Measurements from ENCODE around the gene TGFBRAP1.

The TGFBRAP1 gene

GRCh38 chr2:105274046-105274445, 55.5 kb downstream of the TGFBRAP1 start:
- TF ChIP-seq CTCF (conservative IDR thresholded peaks at IDR 0.05; ENCODE audit: low read length), result no peak
- no peak for DNase-seq (ENCODE audit: low read depth)
- H3K4me3 ChIP-seq (ENCODE audit: low read length), result no peak overlapping the region

GRCh38 chr2:105272176-105272575, 57.4 kb downstream of the TGFBRAP1 start:
- no peak for DNase-seq (ENCODE audit: low read depth)
- H3K4me3 ChIP-seq (ENCODE audit: low read length), result no peak overlapping the region
- TF ChIP-seq CTCF (conservative IDR thresholded peaks at IDR 0.05; ENCODE audit: low read length), result no peak

GRCh38 chr2:105271393-105272045, 58.0 kb downstream of the TGFBRAP1 start:
- DNase-seq (ENCODE audit: low read depth), result no peak
- no peak for TF ChIP-seq CTCF (conservative IDR thresholded peaks at IDR 0.05; ENCODE audit: low read length)
- H3K4me3 ChIP-seq (ENCODE audit: low read length), result no peak overlapping the region

GRCh38 chr2:105269426-105269825, 60.1 kb downstream of the TGFBRAP1 start:
- no peak for DNase-seq (ENCODE audit: low read depth)
- H3K4me3 ChIP-seq (ENCODE audit: low read length), result no peak overlapping the region
- TF ChIP-seq CTCF (conservative IDR thresholded peaks at IDR 0.05; ENCODE audit: low read length), result no peak

GRCh38 chr2:105262651-105263091, 66.9 kb downstream of the TGFBRAP1 start:
- DNase-seq (ENCODE audit: low read depth), result peak; percentile 18
- TF ChIP-seq CTCF (conservative IDR thresholded peaks at IDR 0.05; ENCODE audit: low read length), result no peak

GRCh38 chr2:105261061-105261460, 68.5 kb downstream of the TGFBRAP1 start:
- no peak overlapping the region for H3K4me3 ChIP-seq (ENCODE audit: low read length)
- DNase-seq (ENCODE audit: low read depth), result peak; percentile 96
- TF ChIP-seq CTCF (conservative IDR thresholded peaks at IDR 0.05; ENCODE audit: low read length), result no peak

More at GRCh38 chr2:105262651-105263091, 66.9 kb downstream of the TGFBRAP1 start:
- no peak overlapping the region for H3K4me3 ChIP-seq (ENCODE audit: low read length)

GRCh38 chr2:105258835-105259350, 70.6 kb downstream of the TGFBRAP1 start:
- peak; percentile 51 for DNase-seq (ENCODE audit: low read depth)
- H3K4me3 ChIP-seq (ENCODE audit: low read length), result no peak overlapping the region
- no peak for TF ChIP-seq CTCF (conservative IDR thresholded peaks at IDR 0.05; ENCODE audit: low read length)
